ENCODE measurements around the gene UBLCP1.

- TF ChIP-seq POLR2AphosphoS5 (IDR thresholded peaks at IDR 0.05), result no peak
- no peak for TF ChIP-seq CTCF (IDR thresholded peaks at IDR 0.05; ENCODE audit: poor library complexity, severe bottlenecking)
- no peak for TF ChIP-seq SMC3 (conservative IDR thresholded peaks at IDR 0.05; ENCODE audit: poor library complexity)
- no peak for TF ChIP-seq REST (IDR thresholded peaks at IDR 0.05; ENCODE audit: borderline replicate concordance)
- TF ChIP-seq EZH2 (IDR thresholded peaks at IDR 0.05; ENCODE audit: borderline replicate concordance, insufficient read depth, low read length, poor library complexity, severe bottlenecking), result no peak
- no peak for TF ChIP-seq RAD21 (conservative IDR thresholded peaks at IDR 0.05)
- TF ChIP-seq EP300 (conservative IDR thresholded peaks at IDR 0.05; ENCODE audit: poor library complexity, severe bottlenecking), result no peak
- no peak for TF ChIP-seq TAF1 (IDR thresholded peaks at IDR 0.05; ENCODE audit: low read depth)
These were observed 13.9 kb upstream of the UBLCP1 start for GRCh38 chr5:159249158-159249557.
